ENCODE measurements around the gene MAP2K5.

MAP2K5 gene

DNA sequence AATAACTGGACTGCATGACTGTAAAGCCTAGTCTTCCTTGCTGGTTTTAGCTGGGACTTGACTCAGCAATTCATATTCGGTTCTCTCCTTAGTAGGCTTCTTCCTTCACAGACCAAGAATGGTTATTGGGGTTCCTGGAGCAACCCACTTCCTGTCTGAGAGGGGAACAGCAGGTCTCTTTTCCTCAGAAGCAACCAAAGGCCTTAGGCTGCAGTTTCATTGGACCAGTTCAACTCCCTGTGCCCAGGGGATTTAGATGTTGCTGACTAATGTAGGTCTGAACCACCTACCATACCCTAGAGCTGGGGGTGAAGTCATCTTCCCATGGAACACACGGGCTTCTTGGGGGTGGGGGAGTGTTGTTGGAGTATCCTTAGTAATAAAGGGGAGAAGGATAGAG is 198.8 kb downstream of the MAP2K5 start:
- no peak overlapping the region for H3K4me3 ChIP-seq (ENCODE audit: low read length)
- TF ChIP-seq, protein P1, sequence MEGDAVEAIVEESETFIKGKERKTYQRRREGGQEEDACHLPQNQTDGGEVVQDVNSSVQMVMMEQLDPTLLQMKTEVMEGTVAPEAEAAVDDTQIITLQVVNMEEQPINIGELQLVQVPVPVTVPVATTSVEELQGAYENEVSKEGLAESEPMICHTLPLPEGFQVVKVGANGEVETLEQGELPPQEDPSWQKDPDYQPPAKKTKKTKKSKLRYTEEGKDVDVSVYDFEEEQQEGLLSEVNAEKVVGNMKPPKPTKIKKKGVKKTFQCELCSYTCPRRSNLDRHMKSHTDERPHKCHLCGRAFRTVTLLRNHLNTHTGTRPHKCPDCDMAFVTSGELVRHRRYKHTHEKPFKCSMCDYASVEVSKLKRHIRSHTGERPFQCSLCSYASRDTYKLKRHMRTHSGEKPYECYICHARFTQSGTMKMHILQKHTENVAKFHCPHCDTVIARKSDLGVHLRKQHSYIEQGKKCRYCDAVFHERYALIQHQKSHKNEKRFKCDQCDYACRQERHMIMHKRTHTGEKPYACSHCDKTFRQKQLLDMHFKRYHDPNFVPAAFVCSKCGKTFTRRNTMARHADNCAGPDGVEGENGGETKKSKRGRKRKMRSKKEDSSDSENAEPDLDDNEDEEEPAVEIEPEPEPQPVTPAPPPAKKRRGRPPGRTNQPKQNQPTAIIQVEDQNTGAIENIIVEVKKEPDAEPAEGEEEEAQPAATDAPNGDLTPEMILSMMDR (conservative IDR thresholded peaks at IDR 0.05; ENCODE audit: low read length) = no peak
- DNase-seq (ENCODE audit: low read depth) = no peak

DNA sequence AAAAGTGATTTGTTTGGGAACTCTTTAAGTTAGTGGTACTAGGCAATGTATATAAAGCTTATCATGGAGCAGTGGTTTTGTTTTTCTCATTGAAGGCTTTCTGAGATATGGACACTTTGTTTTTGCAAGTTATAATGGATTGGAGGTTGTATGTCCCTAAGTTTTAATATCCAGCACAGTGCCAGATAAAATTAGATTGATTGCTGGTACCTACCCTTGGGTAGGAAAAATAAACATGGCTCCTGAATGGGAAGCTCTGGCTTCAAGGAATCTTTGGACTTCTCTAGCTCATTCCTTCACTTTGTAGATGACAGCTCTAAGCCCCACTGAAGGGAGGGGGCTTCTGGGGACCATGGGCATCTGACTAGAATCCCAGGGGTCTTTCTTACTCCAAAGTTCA is 201.1 kb downstream of the MAP2K5 start:
- TF ChIP-seq, protein P1 (conservative IDR thresholded peaks at IDR 0.05; ENCODE audit: low read length) = no peak
- no peak for DNase-seq (ENCODE audit: low read depth)

DNA sequence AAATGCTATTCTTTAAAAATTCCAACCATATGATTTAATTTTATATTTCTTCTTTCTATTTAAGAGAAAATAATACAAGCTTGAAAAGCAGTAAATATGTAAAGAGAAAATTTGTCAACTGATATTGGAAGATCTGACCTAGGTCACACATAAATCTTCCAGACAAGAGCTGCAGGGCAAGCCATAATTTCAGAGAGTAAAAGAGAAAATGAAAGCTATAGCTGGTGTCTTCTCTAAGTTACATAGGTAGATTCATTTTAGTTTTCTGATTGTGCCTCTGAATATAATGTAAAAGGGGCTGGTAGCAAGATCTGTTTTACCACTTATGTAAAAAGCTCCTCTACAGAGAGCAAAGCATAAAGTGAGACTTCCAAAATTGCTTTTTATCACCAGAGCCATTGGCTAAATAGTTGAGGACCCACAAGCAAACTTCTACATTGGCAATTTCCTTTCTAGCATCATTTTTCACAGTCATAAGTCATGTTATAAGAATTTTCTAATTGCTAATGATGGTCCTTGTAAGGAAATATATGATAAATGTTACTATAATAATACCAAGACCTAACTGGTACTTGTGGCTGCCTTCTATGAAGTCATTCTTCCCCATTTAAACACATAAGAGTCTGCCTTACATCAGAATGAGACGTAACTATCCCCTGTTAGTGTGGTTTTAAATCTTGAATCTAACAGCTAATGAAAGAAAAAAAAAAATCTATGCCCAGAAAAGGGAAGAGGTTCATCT is 202.0 kb downstream of the MAP2K5 start:
- TF ChIP-seq, protein P1 (conservative IDR thresholded peaks at IDR 0.05; ENCODE audit: low read length) = no peak
- peak; percentile 39 for DNase-seq (ENCODE audit: low read depth)
- H3K4me3 ChIP-seq (ENCODE audit: low read length) = no peak overlapping the region

More for the DNA sequence above, 201.1 kb downstream of the MAP2K5 start:
- H3K4me3 ChIP-seq (ENCODE audit: low read length) = no peak overlapping the region

DNA sequence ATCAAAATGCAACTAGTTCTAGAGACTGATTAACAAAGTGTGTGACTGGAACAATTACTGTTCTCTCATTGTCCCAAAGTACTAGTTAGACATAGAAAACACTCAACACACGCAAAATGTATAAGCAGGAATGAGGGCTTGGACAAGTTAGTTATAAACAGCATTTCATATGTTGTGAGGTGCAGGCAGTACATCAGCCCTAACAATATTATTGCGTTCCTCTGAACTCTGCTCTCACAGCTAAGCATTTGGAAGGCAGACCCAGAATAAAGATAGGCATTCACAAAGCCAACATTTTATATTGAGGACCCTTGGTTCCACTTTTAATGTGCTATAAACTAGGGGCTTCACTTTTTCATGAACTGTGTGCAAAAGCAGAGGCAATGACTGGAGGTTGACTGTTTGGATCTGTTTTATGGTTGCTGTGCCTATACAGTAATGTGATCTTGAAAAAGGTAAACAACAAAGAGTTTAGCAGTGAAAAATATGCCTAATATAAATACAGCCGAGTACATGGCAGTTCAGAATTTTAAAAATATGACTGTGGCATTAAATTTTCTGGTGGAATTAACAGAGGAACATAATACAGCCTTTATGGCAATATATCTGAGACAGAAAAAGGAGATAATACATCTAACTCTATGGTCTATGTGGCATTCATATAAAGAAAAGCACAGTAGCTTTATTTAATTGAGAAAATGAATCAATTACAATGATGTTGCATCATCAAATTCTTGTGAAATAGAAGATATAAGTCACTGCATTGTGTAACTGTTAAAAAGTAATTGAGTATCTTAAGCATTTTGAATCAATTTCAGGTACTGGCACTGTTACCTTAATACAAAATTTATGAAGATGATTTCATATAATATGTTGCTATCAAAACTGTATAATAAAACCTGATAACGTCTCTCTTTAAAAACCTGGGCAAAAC is 202.8 kb downstream of the MAP2K5 start:
- TF ChIP-seq, protein P1 (conservative IDR thresholded peaks at IDR 0.05; ENCODE audit: low read length) = no peak
- H3K4me3 ChIP-seq (ENCODE audit: low read length) = no peak overlapping the region
- peak; percentile 45 for DNase-seq (ENCODE audit: low read depth)

DNA sequence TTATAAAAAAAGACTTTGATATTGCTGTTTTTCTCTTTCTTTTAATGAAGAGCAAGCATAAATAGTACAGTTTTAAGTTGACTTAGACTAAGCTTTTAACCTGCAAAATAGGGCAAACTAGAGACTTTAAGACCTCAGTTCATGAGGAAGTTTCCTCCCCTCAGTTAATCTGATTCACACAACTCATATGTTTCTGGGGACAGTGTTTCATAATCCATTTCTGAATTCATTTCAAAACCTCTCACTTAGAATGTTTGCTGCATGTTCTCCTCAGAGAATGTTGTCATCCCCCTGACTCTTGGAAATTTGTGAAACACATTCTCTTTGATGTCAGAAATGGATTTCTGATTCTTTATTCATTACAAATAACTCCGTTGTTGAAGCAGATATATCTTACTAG is 203.5 kb downstream of the MAP2K5 start:
- no peak overlapping the region for H3K4me3 ChIP-seq (ENCODE audit: low read length)
- DNase-seq (ENCODE audit: low read depth) = peak; percentile 77
- TF ChIP-seq, protein P1 (conservative IDR thresholded peaks at IDR 0.05; ENCODE audit: low read length) = no peak

DNA sequence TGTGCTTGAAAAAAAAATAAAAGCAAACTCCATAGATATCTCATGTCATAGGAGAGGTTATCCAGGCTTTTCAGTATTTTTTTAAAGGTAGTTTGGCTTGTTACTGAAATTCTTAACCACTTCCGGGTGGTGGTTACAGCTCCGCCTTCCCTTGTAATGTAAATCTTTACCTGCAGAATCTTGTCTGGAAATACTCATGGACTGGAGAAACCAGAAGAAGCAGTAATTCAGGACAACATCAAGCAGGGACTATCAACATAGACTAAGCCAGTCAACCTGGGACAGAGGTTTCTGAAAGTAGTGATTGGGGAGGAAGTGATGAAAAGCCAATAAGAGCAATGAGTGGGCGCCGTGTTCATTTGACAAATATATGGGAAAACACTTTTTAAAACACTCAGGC is 203.9 kb downstream of the MAP2K5 start:
- TF ChIP-seq, protein P1 (conservative IDR thresholded peaks at IDR 0.05; ENCODE audit: low read length) = no peak
- H3K4me3 ChIP-seq (ENCODE audit: low read length) = no peak overlapping the region
- no peak for DNase-seq (ENCODE audit: low read depth)

All from AG10803 (cell line).